HG03103 (cell line): Measurements from ENCODE around the gene MAMLD1.

Experiments used
- ATAC-seq: cut with Tn5 transposase; IDR thresholded peaks from one replicate; pipeline ENCODE4 v1.9.1; 2021; ENCODE audit warnings: low read depth; ENCODE audit not compliant: unreplicated experiment

The MAMLD1 gene

DNA sequence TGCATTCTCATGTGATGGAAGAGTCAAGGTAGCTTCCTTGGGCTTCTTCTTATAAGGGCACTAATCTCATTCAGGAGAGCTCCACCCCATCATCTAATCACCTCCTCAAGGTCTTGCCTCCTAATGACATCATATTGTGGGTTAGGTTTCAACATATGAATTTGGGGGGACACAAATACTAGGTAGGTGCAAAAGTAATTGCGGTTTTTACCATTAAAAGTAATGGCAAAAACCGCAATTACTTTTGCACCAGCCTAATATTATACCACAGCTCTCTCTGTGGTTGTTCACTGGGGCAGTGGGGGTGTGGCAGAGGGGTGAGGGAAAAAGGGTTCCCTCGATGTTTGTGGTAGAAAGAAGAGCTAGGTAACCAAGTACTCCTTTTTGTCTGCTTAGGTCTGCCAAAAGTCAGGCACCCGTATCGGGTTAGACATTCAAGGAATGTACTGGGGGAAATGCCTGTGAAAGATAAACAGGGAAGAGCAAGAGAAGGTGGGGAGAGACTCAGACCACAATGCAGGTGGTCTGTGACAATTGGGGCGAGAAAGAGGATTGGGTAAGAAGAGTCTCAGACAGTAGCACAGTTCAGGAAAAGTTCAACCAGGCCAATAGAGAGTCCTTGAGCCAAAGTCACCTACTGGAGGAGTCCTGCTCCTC lies 126.4 kb downstream of the MAMLD1 start:
- no peak for ATAC-seq

DNA sequence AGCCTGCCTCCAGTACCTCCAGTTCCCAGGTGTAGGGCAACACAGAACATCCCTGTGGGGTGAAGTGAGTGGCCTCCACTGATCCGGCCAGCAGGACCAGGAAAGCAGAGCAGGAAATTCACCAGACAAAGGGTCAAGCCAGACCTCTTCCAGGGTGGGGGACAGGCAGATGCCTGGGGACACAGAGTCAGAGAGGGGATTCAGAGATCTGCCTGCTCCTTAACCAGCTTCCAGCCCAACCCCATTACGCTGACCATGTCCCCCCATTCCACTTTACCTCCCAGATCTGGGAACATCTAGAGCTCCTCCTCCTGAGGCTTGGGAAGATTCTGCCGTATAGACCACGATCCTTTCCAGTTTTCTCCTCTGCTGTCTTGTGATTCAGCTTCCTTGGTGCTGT lies 132.4 kb downstream of the MAMLD1 start:
- no peak for ATAC-seq

DNA sequence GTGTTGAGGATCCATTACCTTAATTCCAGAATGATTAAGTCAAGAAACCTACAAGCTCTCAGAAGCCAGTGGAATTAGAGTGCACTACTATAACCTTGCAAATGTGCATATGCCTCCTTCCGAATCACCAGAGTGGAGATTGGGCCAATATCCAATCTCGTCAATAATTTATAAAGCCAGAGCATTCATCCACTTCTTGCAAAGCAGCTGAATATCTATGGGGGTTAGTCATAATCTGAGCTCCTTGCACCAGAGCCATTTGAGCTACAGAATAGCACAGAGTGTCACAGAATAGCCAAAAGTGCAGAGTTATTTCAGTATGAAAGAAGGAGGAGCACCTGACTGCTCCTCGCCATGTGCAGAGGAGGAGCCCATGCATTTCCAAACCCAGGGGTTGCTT lies 136.1 kb downstream of the MAMLD1 start:
- no peak for ATAC-seq

DNA sequence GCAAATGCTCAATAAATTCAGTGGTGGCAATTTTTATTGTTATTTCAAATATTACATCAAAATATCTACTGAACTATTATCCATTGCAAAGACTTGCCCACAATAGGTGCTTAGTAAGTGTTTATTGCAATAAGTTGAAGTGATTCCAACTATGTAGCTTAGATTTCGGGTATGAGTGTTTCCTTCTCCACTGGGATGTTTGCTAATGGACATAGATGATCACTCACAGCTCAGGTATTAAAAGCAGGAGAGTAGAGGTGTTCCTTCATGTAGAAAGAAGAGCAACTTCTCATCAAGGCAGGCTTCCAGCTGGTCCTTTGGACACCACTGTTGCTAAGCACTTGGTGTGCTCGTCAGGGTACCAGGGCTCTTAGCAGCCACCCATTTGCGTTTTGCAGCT lies 139.0 kb downstream of the MAMLD1 start:
- ATAC-seq: no peak

DNA sequence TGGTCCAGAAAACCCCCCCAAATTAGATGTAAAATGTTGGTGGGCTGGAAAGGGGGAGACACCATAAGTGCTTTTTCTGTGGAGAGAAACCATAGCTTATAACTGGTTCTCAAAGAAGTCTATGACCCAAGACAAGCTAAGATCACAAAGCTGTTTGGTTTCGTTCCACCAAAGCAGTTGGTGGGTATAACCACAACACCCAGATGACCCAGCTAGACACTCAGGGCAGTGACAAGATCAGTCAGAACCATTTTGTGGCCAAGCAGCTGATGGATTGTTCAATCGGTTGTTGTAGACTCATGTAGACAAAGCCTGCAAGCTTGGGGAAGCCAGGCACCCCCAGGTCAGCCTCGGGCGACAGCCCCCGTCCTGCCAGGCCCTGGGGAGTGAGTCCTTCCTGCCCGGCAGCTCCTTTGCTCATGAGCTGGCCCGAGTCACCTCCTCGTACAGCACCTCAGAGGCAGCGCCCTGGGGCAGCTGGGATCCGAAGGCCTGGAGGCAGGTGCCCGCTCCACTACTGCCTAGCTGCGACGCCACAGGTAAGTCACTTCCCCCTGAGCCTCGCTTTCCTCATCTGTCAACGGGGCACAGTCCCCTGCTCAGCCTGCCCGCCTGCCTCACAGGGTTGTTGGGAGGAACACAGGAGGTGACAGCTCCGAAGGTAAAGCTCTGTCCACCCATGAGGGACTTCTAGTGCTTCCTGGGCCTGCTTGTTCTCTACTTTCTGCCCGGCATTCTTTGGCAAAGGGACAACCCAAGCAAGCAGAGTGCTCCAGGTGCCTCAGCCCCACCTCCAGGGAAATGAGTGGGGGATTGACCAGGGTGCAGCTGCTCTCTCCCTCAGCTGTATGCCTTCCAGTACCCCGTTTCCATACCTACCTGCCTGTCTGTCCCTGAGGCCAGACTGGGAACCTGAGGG lies 140.1 kb downstream of the MAMLD1 start:
- no peak for ATAC-seq

DNA sequence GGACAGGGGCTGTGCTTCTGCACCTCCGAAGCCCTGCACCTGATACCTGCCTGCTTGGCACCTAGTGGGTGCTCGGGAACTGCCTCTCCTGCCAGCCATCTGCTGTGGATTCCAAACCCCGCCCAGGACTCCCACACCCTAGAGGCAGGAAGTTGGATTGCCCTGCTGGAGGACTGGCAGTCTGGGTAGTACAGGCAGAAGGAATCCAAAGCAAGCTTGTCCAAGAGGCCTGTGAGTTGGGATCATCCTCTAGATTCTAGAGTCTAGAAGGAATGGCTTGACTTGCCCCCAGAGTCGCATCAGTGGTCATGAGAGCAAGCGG lies 140.7 kb downstream of the MAMLD1 start:
- ATAC-seq: no peak

DNA sequence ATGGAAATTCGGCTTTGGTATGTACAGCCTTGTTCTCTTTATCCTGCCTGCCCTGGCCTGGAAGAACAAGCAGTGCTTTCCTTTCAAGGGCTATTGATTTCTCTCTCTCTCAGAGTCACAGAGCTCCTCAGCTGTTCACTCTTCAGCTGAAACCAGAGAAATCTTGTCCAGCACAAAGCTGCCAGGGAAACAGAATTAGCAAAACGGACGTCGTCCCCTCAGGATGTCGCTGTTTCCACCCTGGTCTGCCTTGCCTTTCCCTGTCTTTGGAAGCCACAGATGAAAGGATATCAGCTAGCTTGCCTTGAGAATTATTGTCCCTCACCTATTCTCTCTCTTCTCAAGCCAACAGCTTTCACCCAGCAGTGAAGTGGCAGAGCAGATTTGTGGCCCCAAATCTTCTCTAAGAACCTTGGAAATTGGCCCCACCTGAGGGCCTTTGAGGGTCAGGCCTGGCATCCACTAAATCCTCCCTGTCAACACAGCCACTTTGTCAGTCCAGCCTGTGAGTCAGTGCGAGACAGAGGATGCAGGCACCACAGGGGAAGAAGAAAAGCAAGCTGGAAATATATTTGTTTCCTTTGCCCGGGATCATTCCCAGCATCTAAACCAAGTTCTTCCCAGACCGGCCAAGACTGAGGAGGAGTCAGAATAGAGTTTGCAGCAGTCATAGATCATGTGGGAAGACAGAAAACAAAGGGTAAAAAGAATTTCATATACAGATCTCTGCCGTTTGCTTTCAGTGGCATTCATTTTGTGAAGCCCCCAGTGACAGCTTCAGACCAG lies 141.5 kb downstream of the MAMLD1 start:
- no peak for ATAC-seq

DNA sequence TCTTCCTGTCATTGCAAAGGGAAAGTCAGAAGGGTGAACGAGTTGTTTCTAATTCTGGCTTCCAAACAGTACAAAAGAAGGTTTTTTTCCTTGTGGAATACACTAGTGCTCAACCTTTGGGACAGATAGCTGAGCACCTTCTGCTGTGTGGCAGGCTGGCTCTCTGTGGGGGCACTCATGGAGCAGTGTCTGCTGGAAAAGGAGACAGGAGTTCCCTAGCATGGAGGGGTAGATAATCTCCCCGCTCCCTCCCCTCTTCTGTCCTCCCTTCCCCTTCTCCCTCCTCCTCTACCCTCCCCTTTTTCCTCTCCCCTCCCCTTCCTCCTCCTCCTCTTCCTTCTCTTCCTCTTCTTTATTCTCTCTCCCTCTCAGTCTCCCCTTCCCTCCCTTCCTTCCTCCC lies 142.9 kb downstream of the MAMLD1 start:
- no peak for ATAC-seq

DNA sequence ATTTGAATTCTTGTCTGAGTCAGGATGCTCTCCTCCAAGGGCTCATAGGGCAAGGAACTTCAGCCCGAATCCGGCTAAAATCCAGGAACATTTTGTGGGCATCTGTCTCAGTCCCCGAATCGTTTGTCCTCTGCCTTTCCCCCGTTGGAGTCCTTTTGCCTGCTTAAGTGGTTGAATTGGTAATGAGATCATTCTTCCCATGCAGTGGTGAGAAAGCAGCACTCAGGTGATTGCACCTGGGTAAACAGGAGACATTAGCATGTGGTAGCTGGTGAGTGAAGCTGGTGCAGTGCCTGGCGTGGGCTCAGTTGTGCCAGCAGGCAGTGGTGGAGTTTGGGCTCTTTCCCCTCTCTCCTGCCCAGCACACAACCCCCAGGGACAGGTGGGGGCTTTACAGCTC lies 143.4 kb downstream of the MAMLD1 start:
- ATAC-seq: no peak

DNA sequence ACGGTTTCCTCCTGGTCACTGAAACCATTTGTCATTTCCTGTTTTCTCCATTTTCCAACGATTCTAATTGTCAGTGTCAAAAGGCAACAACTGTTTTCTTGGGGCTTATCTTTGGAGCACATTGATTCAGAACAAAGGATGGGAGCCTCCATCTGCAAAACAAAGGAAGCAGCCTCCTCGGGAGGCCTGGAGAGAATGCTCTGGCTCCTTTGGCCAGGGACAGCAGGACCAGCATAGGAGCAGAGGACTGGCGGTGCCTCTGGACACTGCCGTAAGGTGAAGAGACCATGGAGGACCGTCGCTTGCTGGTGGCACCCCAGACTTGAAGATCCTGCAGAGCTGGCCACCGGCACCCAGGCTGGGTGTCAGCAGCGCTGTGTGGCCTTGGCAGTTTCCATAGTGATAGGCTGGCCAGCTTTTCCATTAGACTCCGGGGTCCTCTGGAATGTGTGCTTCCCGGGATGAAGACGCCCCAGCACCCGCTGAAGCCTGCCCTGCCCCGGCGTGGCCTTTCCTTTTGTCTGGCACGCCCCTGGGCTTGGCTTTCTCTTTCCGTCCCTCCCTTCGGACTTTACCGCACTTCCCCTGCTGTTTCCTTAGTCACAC lies 144.2 kb downstream of the MAMLD1 start:
- ATAC-seq: no peak

DNA sequence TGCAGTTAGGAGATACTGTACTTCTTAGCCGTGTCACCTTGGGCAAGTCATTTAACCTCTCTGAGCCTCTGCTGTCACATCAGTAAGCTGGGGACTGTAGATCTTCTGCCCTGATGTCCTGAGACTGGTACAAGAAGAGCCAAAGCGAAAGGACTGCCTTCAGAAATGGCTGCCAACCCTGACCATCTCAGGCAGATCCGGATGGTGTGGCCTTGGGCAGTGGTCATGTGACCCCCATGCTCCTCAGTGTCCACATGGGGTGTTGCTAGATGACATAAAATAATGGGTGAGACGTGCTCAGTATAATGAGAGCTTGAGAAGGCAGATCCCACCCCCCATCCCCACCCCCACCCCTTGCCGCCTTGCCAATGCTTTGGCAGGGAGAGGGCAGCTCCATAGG lies 144.9 kb downstream of the MAMLD1 start:
- no peak for ATAC-seq

DNA sequence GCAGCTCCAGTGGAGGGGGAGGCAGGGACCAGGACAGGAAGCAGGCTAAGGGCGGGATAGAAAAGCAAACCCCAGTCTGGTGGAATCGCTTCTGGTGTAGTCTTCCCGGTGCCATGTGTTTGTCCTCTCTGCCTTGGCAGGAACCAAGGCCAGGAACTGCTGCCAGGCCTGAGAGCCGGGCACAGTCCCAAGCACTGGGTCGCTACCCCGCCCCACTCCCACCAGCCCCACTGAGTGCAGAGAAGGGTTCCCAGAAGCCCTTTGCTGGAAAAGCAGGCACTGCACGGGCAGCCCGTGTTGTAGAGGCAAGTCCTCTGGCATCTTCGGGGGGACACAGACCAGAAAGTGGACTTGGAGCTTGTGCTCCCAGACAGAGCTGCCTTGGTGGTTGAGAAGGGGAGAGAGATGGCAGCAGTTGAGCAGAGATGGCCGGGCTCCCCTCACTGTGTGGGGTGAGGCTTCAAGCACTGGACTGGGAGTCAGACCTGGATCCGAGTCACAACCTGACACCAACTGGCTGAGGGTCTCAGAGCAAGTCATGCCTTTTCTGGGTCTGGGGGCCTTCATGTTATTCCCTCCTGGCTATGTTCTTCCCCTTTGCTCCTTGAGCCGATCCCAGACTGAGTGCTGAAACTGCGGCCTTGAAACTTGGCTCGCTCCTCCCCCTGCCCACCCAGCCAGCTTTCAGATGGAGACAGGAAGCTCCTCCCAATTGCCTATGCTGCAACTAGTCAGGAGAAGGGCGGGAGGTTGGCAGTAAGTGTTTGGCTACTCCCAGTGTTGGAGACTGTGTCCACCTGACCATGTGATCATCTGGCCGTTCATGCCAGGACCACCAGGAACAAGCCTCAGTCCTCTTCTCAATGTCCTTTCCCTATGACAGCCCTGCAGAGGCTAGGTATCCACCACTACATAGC lies 145.6 kb downstream of the MAMLD1 start:
- ATAC-seq: no peak

DNA sequence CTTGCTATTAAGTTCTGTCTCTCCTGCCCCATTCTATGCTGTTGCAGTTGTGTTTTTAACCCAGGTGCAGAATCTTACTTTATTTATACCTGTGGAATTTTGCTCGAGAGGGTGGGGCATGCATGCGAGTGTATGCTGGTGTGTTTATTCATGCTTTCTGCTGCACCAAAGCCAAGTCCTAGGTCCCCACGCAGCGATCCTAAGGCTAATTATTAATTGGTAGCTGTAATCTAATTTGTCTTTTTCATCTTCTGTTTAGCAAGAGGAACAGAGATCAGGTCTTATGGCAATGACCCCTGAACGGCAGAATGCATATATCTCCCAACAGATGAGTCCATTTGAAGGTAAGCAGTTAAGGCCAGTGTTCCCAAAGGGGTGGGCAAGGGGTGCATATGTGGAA lies 146.6 kb downstream of the MAMLD1 start:
- ATAC-seq: no peak

DNA sequence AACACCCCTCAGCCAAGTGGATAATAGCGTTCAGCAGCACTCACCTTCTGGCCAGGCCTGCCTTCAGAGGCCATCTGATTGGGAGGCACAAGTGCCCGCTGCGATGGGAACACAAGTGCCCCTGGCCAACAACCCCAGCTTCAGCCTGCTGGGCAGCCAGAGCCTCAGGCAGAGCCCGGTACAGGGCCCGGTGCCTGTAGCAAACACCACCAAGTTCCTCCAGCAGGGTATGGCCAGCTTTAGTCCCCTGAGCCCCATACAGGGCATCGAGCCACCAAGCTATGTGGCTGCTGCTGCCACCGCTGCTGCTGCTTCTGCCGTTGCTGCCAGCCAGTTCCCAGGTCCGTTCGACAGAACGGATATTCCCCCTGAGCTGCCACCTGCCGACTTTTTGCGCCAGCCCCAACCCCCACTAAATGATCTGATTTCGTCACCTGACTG lies 149.4 kb downstream of the MAMLD1 start:
- ATAC-seq: no peak

DNA sequence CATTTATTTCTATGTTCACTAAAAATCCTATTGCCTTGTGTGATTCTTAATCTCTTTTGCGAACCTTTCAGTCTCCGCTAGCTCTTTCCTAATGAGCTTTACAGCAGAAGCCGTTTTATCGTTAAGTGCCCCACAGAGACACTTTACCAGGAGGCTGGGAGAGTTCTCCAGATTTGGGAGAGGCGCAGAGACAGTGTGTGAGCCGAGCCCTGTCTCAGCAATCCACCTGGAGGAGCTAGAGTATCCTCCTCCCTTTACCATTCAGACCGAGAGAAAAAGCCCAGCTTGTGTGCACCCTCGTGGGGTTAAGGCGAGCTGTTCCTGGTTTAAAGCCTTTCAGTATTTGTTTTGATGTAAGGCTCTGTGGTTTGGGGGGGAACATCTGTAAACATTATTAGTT lies 150.4 kb downstream of the MAMLD1 start:
- ATAC-seq: no peak

DNA sequence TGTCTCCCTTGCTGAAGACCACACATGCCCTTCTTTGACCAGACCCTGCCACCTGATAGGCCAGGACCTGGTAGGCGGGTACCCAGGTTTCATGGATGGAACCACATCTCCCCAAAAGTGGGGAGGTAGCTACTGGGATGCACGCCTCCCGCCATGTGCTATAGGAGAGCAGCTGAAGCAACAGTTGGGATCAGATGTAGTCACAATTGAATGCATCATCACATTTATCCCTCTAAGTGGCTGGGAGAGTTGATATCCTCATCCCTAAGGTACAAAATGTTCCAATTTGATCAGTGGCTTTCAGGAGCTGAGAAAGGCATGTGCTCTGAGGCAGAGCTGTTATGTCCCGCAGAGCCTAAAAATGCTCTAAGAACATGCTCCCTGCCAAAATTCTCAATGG lies 151.3 kb downstream of the MAMLD1 start:
- ATAC-seq: no peak

DNA sequence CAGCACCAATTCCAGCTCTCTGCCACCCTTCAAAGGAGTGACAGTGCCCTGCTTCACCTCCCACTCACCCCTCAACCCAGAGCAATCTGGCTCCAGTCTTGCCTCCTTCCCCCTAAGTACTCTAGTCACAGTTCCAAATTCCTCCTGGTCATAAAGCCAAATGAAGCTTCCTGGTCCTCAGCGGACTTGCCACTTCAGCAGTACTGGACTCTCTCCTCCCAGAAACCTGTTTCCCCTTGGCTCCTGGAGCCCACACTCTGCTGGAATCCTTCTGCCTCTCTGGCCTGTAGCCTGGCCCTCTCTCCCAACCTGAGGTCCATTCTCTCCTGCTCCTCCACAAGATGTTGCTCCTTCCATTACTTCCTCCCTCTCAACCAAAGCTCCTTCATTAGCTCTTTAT lies 152.7 kb downstream of the MAMLD1 start:
- ATAC-seq: no peak

DNA sequence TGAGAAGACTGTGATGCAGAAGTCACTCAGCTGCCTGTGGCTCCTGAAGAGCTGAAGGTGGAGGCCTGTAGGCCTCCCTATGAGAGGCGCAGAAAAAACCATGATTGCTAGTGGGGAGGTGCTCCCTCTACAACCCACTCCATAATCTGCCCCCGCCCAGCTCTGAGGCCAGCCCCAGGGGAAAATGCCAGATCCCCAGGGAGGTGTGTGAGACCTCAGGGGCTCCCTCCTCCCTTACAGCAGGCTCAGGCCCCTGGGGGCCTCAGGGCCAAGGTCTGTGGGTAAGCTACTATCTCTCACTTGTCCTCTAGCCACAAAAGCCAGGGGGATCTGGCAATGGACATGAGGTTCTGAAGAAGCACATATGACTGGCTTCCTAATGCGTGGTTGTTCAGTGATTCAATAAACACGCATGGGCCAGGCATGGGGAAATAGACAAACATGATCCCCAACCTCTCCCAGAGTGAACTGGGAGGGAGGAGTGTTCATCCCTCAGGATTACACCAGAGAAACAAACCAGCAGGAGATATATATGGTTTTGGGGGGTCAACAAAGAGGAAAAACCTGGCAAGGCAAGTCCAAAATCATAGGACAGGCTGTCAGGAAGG lies 154.3 kb downstream of the MAMLD1 start:
- ATAC-seq: no peak

DNA sequence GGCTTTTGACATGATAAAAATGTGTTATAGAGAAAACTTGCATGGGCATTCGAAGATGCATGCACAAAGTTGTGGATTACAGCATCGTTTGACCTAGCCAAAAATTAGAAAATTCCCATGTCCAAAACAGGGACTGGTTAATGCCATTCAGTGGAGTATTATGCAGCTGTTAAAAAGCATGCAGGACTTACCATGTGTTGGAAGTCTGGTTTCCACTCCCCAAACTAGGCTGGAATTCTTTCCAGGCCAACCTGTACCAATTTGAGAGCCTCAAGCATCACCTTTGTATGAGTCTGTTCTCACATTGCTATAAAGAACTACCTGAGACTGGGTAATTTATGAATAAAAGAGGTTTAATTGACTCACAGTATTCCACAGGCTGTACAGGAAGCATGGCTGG lies 159.4 kb downstream of the MAMLD1 start:
- no peak for ATAC-seq
